ENCODE data around the gene RPS23.

Gene RPS23

DNA sequence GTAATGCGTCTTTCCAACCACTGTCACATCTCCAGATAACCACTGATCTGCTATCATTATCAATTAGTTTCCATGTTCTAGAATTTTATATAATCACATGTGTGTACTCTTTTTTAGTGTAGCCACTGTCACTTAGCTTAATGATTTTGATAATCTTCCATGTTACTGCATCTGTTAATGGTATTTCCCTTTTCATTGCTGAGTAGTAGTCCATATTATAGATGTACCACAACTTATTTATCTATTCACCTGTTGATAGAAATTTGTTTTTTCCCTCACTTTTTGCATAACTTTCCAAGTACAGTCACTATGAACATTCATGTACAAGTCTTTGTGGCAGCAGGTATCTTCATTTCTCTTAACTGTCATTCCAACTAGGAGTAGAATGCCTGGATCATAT is 30.3 kb upstream of the RPS23 start:
- Histone ChIP-seq H3K4me3 (ENCODE audit: low read length) (no peak overlapping the region), H3K4me1 (ENCODE audit: control insufficient read depth, insufficient read depth, low read length) (peaks cover 8% of the 10 kb centered on the region), H3K9me3 (replicated peaks; ENCODE audit: low read length) (no peaks in the 10 kb centered on the region), H3K36me3 (ENCODE audit: insufficient read depth, low read length) (no peaks in the 10 kb centered on the region), H3K4me2 (ENCODE audit: low read length) (no peak overlapping the region), H3K27me3 (ENCODE audit: control insufficient read depth, insufficient read depth, low read length) (no peaks in the 10 kb centered on the region), H3K9ac (ENCODE audit: low read depth, low read length) (no peak overlapping the region)

DNA sequence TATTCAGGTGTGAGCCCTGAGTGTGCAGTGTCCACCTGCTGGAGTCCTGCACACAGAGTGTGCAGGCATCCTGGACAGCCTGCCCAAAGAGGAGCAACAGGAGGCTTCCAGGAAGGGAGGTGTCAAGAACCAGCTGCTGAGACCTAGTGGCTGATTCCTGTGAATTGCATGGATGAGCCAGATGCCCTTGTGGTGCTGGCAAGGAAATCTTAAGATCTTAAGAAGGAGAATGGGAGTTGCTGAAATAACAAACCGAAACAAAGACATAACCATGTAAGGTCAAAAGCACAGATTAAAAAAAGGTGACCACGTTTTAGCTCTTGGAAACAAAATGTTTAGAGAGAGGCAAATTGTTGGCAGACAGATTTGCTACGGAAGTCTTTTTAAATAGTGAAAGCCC is 29.3 kb upstream of the RPS23 start:
- Histone ChIP-seq H3K9me3 (replicated peaks; ENCODE audit: low read length) (no peaks in the 10 kb centered on the region), H3K4me1 (ENCODE audit: control insufficient read depth, insufficient read depth, low read length) (peaks cover under 1% of the 10 kb centered on the region), H3K4me2 (ENCODE audit: low read length) (no peak overlapping the region), H3K36me3 (ENCODE audit: insufficient read depth, low read length) (no peaks in the 10 kb centered on the region), H3K4me3 (ENCODE audit: low read length) (no peak overlapping the region), H3K9ac (ENCODE audit: low read depth, low read length) (no peak overlapping the region), H3K27me3 (ENCODE audit: control insufficient read depth, insufficient read depth, low read length) (no peaks in the 10 kb centered on the region)

DNA sequence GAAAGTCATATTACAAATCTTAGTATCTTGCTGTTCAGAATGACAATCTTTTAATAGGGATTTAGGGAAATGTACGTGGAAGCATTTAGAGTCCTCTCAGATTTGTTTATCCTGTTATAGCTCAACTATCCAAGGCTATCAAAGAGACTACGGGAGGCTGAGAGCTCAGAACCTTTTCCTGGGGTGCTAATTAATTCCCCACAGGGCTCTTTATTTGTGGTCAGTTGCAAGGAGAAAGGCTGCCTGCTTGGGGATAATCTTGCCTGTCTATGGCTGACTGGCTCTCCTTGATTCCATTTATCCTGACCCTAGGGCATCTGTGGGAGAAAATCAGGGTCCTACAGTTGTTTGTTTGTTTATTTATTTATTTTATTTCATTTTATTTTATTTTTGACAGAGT is 28.0 kb upstream of the RPS23 start:
- Histone ChIP-seq H3K27me3 (ENCODE audit: control insufficient read depth, insufficient read depth, low read length) (no peaks in the 10 kb centered on the region), H3K36me3 (ENCODE audit: insufficient read depth, low read length) (no peaks in the 10 kb centered on the region), H3K4me3 (ENCODE audit: low read length) (no peak overlapping the region), H3K4me2 (ENCODE audit: low read length) (no peak overlapping the region), H3K9ac (ENCODE audit: low read depth, low read length) (no peak overlapping the region), H3K4me1 (ENCODE audit: control insufficient read depth, insufficient read depth, low read length) (no peaks in the 10 kb centered on the region), H3K9me3 (replicated peaks; ENCODE audit: low read length) (no peaks in the 10 kb centered on the region)

DNA sequence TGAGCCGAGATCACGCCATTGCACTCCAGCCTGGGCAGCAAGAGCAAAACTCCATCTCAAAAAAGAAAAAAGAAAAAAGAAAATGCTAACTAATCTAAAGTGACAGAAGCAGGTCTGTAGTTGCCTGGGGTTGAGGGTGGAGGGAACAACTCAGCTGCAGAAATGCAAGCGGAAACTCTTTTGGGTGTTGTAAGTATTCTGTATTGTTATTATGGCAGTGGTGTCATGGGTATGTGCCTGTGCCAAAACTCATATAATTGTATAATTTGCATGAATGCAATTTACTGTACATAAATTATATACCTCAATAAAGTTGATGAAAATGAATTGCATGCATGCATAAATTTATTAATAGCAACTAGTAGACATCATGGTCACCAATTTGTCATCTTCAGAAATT is 23.0 kb upstream of the RPS23 start:
- H3K4me2 ChIP-seq (ENCODE audit: low read length): no peak overlapping the region
- H3K27me3 ChIP-seq (ENCODE audit: control insufficient read depth, insufficient read depth, low read length): no peaks in the 10 kb centered on the region
- no peaks in the 10 kb centered on the region for H3K36me3 ChIP-seq (ENCODE audit: insufficient read depth, low read length)
- H3K9ac ChIP-seq (ENCODE audit: low read depth, low read length): no peak overlapping the region
- no peaks in the 10 kb centered on the region for H3K9me3 ChIP-seq (replicated peaks; ENCODE audit: low read length)
- no peak overlapping the region for H3K4me3 ChIP-seq (ENCODE audit: low read length)
- no peaks in the 10 kb centered on the region for H3K4me1 ChIP-seq (ENCODE audit: control insufficient read depth, insufficient read depth, low read length)

DNA sequence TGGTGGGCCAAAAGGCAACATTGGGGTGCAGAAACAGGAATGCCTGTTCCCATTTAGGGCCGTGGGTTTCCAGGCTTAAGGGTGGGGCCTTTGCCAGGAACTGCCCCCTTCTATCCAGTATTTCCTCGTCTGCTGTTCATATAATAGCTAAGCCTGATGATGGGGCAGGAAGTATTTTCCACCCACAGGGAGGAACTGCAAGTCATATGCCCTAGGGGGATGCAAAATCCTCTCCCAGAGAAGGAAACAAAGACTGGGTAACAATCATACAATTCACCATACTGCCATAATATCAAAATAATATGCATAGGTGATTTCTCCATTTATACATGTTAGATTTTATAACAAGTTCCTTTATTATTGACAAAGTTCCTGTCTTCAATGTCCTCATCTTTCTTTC is 20.5 kb upstream of the RPS23 start:
- H3K4me1 ChIP-seq (ENCODE audit: control insufficient read depth, insufficient read depth, low read length): no peaks in the 10 kb centered on the region
- no peak overlapping the region for H3K4me2 ChIP-seq (ENCODE audit: low read length)
- no peak overlapping the region for H3K4me3 ChIP-seq (ENCODE audit: low read length)
- H3K9me3 ChIP-seq (replicated peaks; ENCODE audit: low read length): no peaks in the 10 kb centered on the region
- H3K9ac ChIP-seq (ENCODE audit: low read depth, low read length): no peak overlapping the region
- no peaks in the 10 kb centered on the region for H3K27me3 ChIP-seq (ENCODE audit: control insufficient read depth, insufficient read depth, low read length)
- H3K36me3 ChIP-seq (ENCODE audit: insufficient read depth, low read length): no peaks in the 10 kb centered on the region

DNA sequence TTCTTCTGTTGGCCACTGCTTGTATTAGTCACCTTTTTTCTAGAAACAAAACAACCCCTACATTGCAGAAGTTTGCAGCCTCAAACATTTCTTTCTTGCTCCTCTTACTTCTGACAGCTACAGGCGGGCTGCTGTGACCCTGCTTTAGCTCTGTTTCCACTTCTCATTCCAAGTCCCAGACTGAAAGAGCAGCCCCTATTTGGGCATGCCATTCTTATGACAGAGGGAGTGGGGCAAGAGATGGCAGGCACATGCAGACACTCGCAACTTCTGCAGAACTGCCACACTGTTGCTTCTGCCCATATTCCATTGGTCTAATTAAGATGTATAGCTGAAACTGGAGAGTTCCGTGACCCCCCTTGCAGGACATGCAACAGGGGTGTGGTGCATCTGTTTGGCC is 19.6 kb upstream of the RPS23 start:
- Histone ChIP-seq H3K4me2 (ENCODE audit: low read length) (no peak overlapping the region), H3K36me3 (ENCODE audit: insufficient read depth, low read length) (no peaks in the 10 kb centered on the region), H3K9me3 (replicated peaks; ENCODE audit: low read length) (no peaks in the 10 kb centered on the region), H3K4me3 (ENCODE audit: low read length) (no peak overlapping the region), H3K4me1 (ENCODE audit: control insufficient read depth, insufficient read depth, low read length) (no peaks in the 10 kb centered on the region), H3K9ac (ENCODE audit: low read depth, low read length) (no peak overlapping the region), H3K27me3 (ENCODE audit: control insufficient read depth, insufficient read depth, low read length) (no peaks in the 10 kb centered on the region)

DNA sequence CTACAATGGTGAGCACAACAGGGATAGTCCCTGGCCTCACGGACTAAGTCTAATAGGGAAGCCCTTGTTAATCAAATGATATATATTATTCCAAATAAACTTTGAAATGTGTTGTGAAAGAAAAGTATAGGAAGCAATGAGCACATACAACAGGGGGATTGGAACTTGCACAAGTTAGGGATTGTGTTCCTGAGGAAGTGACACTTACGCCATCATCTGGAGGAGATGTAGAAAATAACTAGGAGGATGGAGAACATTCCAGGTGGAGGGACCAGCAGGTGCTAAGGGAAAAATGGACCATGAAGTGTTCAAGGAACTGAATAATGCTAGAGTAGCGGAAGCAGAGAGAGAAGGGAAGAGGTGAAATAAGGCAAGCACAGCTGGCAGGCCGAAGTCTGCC is 18.8 kb upstream of the RPS23 start:
- Histone ChIP-seq H3K27me3 (ENCODE audit: control insufficient read depth, insufficient read depth, low read length) (no peaks in the 10 kb centered on the region), H3K36me3 (ENCODE audit: insufficient read depth, low read length) (no peaks in the 10 kb centered on the region), H3K9me3 (replicated peaks; ENCODE audit: low read length) (no peaks in the 10 kb centered on the region), H3K4me2 (ENCODE audit: low read length) (no peak overlapping the region), H3K4me1 (ENCODE audit: control insufficient read depth, insufficient read depth, low read length) (no peaks in the 10 kb centered on the region), H3K4me3 (ENCODE audit: low read length) (no peak overlapping the region), H3K9ac (ENCODE audit: low read depth, low read length) (no peak overlapping the region)

DNA sequence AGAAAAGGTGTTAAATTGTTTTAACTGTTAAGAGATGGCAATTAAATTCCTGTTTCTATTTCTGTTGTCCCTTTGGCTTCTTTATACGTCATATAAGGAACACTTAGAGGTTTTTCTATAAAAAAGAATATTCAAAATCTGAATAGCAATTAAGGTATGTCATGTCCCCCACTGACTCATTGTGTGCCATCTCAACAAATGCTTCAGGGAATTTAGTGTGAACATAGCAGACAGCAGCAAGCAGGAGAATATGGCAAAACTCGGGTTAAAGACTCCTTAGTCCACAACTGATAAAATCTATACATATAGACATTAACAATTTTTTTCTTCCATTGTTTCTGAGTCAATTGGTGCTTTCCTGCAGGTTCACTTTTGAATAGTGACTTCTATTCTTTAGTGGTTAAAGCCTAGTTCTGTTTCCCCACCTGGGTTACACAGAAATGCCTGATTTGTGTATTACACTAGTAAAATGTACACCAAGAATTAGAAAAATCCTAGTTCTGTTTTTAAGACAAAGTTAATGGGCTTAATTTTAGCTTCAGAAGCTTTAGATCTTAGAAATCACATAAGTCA is 17.9 kb upstream of the RPS23 start:
- no peaks in the 10 kb centered on the region for H3K9me3 ChIP-seq (replicated peaks; ENCODE audit: low read length)
- no peak overlapping the region for H3K4me3 ChIP-seq (ENCODE audit: low read length)
- no peaks in the 10 kb centered on the region for H3K27me3 ChIP-seq (ENCODE audit: control insufficient read depth, insufficient read depth, low read length)
- H3K9ac ChIP-seq (ENCODE audit: low read depth, low read length): no peak overlapping the region
- no peaks in the 10 kb centered on the region for H3K36me3 ChIP-seq (ENCODE audit: insufficient read depth, low read length)
- no peak overlapping the region for H3K4me2 ChIP-seq (ENCODE audit: low read length)
- H3K4me1 ChIP-seq (ENCODE audit: control insufficient read depth, insufficient read depth, low read length): no peaks in the 10 kb centered on the region

DNA sequence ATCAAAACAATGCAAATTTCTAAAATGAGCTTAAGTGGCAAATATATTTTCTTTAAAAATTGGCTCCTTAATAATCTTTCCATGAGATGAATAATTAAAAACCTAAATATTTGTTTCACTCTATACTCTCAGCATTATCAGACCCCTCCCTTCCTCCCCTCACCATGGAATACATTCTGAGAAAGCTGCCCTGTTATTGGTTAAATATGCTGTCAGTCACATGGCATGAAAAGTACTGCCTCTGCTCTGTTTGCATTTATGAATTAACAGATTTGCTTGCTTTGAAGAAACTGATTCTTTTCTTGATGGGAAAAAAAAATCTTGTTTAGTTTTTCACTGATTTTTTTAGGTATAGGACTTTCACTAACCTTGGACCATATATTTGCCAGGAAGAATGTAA is 17.0 kb upstream of the RPS23 start:
- no peaks in the 10 kb centered on the region for H3K4me1 ChIP-seq (ENCODE audit: control insufficient read depth, insufficient read depth, low read length)
- H3K27me3 ChIP-seq (ENCODE audit: control insufficient read depth, insufficient read depth, low read length): no peaks in the 10 kb centered on the region
- no peaks in the 10 kb centered on the region for H3K36me3 ChIP-seq (ENCODE audit: insufficient read depth, low read length)
- H3K9ac ChIP-seq (ENCODE audit: low read depth, low read length): no peak overlapping the region
- no peaks in the 10 kb centered on the region for H3K9me3 ChIP-seq (replicated peaks; ENCODE audit: low read length)
- H3K4me2 ChIP-seq (ENCODE audit: low read length): no peak overlapping the region
- H3K4me3 ChIP-seq (ENCODE audit: low read length): no peak overlapping the region

DNA sequence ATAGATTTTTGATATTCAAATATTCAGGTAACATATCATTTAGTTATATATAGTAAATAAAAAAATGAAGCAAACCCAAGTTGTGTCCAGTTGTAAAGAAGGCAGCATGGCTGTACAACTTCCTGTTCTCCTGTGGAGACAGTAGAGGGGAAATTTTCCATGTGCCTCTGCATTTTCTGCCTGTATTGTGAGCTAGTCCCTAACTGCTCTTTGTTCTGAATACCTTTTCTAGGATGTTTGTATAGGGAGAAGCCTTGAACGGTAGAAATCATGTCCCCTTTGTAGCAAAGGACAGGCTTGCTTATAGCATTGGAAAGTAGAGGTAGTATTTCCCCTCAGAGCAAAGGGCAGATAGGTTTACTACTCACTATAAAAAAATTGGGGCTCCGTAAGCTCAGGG is 13.3 kb upstream of the RPS23 start:
- Histone ChIP-seq H3K9me3 (replicated peaks; ENCODE audit: low read length) (no peaks in the 10 kb centered on the region), H3K36me3 (ENCODE audit: insufficient read depth, low read length) (no peaks in the 10 kb centered on the region), H3K4me1 (ENCODE audit: control insufficient read depth, insufficient read depth, low read length) (no peaks in the 10 kb centered on the region), H3K27me3 (ENCODE audit: control insufficient read depth, insufficient read depth, low read length) (no peaks in the 10 kb centered on the region), H3K4me2 (ENCODE audit: low read length) (no peak overlapping the region), H3K4me3 (ENCODE audit: low read length) (no peak overlapping the region), H3K9ac (ENCODE audit: low read depth, low read length) (no peak overlapping the region)

DNA sequence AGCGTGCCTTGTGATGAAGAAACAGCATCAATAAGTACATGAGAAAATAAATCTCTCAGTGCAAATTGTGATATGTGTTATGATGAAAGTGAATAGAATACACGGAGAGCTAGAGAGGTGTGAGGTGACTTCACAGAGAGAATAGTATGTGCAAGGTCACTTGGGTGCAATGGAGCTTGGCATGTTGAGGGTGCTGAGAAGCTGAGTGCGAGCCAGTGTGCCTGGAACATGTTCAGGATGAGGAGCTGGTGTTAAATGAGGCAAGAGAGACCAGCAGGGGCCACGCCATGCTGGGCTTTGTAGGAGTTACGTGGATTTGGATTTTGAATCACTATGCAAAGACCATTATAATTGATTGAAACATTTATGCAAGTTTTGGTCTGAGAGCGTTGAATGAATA is 12.8 kb upstream of the RPS23 start:
- H3K4me1 ChIP-seq (ENCODE audit: control insufficient read depth, insufficient read depth, low read length): no peaks in the 10 kb centered on the region
- no peak overlapping the region for H3K9ac ChIP-seq (ENCODE audit: low read depth, low read length)
- H3K9me3 ChIP-seq (replicated peaks; ENCODE audit: low read length): no peaks in the 10 kb centered on the region
- H3K4me2 ChIP-seq (ENCODE audit: low read length): no peak overlapping the region
- no peaks in the 10 kb centered on the region for H3K27me3 ChIP-seq (ENCODE audit: control insufficient read depth, insufficient read depth, low read length)
- H3K4me3 ChIP-seq (ENCODE audit: low read length): no peak overlapping the region
- no peaks in the 10 kb centered on the region for H3K36me3 ChIP-seq (ENCODE audit: insufficient read depth, low read length)

DNA sequence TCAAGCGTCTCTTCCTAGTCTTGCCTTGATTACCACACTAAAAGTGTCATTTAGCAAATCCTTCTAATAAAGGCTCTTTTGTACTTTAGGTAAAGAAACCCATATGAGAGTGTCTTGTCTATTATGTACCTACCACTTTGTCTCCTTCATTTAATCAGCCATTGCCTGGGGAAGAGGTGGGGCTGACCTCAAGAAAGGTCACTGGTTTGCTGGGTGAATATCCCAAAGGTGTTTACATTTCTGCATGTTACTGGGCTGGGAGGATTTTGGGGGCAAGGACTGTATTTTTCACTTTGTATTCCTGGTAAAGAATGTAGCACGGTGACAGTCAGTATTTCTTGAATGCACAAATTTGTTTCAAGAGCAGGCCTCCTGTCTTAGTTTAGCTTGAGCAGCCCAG is 11.9 kb upstream of the RPS23 start:
- no peaks in the 10 kb centered on the region for H3K4me1 ChIP-seq (ENCODE audit: control insufficient read depth, insufficient read depth, low read length)
- H3K4me3 ChIP-seq (ENCODE audit: low read length): no peak overlapping the region
- no peaks in the 10 kb centered on the region for H3K36me3 ChIP-seq (ENCODE audit: insufficient read depth, low read length)
- H3K27me3 ChIP-seq (ENCODE audit: control insufficient read depth, insufficient read depth, low read length): no peaks in the 10 kb centered on the region
- no peak overlapping the region for H3K4me2 ChIP-seq (ENCODE audit: low read length)
- H3K9me3 ChIP-seq (replicated peaks; ENCODE audit: low read length): no peaks in the 10 kb centered on the region
- H3K9ac ChIP-seq (ENCODE audit: low read depth, low read length): no peak overlapping the region

Measured in skeletal muscle satellite cell (primary cell).